Anterior cingulate cortex (tissue), 58 donors: ENCODE data around the gene ABL1.

Experiments
- DNase-seq, 58 donors: peaks; one replicate each; lab custom pipeline; 2025; lab: John Stamatoyannopoulos, UW

ABL1 gene

GRCh38 chr9:130824643-130825350 lies 10.3 kb upstream of the ABL1 start:
- DNase-seq = no peak

- DNase-seq = no peak
Observed at GRCh38 chr9:130825351-130825651, 9.8 kb upstream of the ABL1 start.

GRCh38 chr9:130825809-130826208 lies 9.2 kb upstream of the ABL1 start:
- no peak for DNase-seq

GRCh38 chr9:130829762-130830161 lies 5.3 kb upstream of the ABL1 start:
- DNase-seq = no peak

DNA sequence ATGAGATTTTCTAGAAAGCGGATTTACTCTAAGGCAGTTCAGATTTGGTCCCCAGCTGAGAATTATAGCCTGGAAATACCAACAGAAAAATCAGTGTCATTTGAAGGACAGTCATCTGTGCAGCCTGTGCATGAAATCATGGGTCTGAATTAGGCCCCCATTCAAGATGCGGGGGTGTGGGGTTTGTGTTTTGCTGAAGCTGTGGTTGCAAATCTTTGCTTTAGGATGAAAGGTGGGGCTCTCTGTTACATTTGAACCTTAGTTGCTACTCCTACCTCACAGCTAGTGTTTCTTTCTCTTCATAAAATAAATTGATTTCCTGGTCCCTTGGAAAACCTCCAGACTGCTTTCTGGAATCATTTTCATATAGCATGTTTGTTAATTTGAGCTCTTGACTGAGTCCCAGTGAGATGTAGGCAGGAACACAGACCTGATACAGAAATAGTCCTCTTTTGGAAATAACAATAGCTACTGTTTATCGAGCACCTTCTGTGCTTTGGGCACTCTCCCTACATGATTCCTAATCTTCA lies 4.8 kb upstream of the ABL1 start:
- DNase-seq = no peak

DNA sequence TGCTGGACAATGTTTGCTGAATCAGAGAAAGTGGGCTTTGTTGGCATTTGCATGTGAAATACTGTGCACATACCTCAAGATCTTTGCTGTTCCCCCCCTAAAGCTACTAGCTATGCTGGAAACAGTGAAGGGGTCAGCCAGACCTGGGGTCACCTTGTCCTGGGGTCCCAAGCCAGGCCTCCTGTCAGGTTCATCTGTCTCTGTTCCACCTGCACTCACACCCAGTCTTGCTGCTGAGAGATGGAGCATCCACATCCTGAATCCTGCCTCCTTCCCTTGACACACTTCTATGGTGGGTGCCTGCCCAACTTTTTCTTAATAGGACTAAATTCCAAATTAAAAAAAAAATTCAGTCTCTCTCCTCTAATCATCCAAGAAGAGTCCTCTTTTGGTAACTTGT lies 4.0 kb upstream of the ABL1 start:
- no peak for DNase-seq

DNA sequence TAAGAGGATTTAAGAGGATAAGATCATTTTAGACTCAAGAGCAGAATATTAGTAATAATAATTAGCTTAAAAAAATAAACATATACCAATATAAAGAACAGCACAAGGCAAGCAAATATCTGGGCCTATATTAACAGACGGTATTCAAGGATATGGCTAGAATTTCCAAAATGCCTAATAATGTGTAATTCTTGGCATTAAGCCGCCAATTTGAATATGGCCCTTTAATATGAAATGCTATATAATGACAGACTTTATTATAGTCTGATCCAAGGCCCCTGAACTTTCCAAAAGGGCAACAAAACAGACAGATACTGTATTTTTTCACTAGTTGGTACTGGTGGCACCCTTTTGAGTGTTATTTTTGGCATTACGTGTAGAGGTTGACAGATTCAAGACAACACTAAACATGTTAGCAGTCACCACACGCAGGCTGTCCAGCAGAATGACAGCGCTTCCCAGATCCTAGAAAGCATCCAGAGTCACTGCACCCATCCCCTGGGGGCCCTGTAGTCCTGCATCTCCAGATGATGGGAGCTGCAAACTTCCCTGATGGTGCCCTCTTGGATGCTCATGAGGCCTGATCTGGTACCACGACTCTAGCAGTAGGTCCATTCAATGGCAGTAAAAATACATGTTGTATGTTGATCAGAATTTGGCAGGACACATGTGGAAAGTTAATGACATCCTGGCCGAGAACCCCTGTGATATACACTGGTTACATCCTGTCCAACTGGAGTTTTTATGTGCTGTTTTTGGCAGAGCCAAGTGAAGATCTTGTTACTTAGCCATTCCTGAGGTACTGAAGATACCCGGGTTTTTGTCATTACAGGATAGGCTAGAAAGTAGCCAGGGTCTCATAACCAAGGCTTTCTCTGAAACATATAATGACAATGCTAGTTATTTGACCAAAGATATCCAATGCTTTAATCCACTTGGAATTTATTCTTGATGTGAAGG lies 1.7 kb upstream of the ABL1 start:
- DNase-seq = no peak

DNA sequence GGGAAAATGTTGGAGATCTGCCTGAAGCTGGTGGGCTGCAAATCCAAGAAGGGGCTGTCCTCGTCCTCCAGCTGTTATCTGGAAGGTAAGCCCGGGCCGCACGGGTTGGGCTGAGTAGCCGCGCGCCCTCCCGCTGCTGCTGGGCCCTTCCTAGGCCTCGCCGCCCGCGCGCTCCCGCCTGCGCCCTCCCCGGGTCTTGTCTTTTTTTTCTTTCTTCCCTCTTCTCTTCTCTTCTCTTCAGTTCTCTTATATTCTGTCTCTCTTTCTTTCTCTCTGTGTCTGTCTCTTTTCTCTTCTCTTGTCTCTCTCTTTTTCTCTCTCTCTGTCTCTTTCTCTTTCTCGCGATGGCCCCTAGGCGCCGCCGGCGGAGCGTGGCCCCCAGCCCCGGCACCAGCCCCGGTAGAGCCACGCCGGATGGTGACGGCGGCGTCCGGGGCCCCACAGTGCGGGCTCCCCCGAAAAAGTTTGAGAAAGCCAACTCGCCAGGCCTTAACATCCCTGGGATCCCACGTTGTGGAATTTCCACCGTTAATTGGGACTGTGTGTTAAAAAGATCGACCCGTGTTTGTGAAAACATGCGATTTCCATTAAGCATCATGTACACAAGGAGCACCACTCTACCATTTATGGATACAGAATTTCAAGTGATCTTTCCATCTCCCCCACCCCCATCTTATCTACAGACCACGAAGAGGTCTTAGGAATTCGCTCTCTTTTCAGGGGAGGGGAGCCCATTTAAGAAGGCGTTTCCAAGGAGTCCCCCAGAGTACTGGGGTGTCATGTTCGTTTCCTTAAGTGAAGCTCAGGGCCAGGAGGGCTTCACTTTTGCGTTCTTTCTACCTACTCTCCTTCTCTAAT lies 616 bp downstream of the ABL1 start:
- peak in 7 of 58 donors; percentile 43 to 71 (median 52) for DNase-seq

DNA sequence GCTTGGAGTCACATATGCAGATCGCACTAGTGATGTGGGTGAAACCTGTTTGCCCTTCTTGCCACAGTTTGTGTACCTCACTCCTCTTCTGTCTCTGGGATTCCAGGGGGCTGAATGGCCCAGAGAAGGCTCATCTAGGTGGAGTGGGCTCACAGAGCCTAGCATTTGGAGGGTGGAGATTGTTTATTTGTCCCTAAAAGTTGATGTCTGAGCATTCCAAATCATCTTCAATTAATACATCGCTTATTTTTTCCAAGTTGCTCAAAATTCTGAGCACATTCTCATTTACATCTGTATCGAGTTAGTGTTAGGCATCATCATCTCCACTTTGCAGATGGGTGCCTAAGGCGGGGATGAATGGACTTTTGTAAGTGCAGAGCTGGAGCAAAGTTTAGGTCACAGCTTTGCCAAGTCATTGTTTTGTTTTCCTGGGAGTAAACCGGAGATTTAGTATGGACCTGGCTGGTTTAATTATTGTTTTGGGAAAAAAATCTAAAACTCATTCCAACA lies 2.0 kb downstream of the ABL1 start:
- peak in 11 of 58 donors; percentile 36 to 78 (median 50) for DNase-seq

- DNase-seq = no peak
Observed at GRCh38 chr9:130837643-130838042, 2.6 kb downstream of the ABL1 start.

DNA sequence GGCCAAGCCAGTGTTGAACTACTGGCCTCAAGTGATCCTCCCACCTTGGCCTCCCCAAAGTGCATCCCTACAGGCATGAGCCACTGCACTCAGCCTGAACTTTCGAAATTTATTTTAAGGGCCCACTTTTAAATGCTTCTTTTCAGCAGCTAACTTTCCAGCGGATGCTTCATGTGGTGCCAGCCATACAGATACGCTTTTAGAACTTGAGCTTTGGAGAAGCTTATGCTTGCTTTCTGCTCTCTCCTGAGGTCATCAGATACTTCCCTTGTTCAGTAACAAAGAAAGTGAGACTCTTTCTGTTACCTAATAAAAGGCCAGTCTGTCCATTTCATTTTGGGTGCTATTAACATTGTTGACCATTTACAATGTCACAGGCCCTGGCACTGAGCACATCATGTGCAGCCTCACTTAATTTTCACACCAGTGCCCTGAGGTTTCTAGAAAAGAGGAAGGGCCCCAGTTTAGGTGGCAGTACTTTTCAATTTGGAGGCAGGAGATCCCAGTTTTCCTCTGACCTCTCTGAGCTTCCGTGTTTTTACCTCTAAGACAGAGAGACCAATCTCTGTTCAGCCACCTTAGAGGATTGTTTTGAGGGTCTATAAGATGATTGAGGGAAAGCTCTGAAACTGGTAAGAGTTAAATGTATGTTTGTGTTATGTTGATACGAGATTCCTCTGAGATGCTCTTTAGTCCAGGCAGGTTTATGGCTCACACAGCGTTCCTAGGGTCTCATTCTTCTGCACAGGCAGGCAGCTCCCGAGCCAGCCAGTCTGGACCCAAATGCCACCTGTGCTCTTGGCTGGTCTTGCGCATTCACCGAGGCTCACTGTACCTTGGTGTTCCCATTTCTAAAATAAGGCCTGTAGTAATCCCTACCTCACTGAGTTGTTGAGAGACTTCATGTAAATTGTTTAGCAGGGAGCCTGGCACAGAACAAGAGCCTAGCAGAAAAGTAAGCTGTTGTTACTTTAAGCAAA lies 4.4 kb downstream of the ABL1 start:
- DNase-seq = no peak

- DNase-seq = peak in 2 of 58 donors; percentile 25 to 28
Observed at GRCh38 chr9:130842545-130842944, 7.5 kb downstream of the ABL1 start.

DNA sequence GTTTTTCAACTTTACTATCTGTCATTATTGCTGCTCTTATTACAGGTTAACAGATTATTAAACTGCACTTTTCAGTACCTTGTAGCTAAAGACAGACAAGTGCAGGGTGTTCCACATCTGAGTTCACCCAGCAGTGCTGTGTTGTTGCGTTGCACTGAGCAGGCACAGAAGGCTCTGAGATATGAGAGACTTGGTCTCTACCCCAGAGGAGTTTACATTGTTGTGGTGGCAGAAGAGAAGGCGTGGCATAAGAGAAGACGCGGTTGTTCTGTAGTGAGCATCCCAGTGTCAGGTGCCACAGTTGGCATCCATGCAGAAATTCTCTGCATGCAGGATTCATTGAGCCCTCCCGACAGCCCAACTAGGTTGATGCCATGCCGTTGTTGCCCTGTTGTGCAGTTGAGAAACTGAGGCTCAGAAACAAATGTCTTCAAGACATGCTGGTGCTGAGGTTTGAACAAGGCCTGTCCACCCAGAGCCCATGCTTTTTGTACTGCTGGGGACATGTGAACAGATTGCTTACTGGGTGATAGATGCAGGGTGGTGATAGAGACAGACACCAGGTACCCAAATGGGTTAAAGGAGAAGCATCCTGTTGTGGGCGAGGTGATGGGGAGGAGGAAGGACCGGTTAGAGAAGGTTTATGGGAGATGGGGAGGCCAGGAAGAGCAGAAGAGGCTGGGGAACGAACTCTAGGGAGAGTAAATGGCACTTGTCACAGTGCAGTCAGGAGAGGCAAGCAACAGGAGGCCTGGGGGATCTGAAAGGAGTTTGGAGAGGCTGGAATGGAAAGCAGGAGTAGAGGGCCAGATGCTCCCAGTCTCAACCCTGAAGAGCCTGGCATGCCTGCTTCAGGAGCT lies 8.2 kb downstream of the ABL1 start:
- DNase-seq = no peak

GRCh38 chr9:130844044-130844451 lies 9.0 kb downstream of the ABL1 start:
- no peak for DNase-seq

- no peak for DNase-seq
Observed at GRCh38 chr9:130845254-130845653, 10.2 kb downstream of the ABL1 start.

DNA sequence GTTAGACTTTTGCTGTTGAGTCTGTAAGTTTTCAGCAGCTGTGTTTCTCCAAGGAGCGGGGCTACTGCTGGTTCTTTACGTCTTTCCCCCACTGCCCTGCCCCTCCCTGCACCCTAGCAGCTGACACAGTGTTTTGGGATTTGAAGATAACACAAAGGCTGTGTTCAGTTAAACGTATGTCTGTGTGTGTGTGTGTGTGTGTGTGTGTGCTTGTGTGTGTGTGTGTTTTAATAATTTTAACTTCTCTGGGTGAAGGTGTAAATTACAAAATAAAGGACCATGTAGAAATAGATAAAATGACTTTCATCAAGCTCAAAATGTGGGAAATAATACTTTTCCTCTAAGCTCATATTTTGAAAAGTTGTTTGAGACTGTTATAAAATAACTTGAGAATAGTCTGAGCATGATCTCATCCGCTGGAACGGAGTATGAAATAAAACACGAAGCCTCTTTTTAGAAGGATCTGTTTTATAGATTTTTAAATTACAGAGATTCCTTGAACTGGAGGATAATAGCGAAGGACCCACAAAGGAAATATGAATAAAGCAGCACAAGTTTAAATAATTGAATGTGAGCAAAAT lies 10.9 kb downstream of the ABL1 start:
- DNase-seq = peak in 4 of 58 donors; percentile 19 to 51 (median 36)

- DNase-seq = peak in 22 of 58 donors; percentile 30 to 73 (median 43)
Observed at GRCh38 chr9:130846487-130847305, 11.6 kb downstream of the ABL1 start.
